K562 (cell line): ENCODE data around the gene ZNF521. TPM values are rescaled to one million over a fixed set of nuclear protein-coding genes. Genes with fewer than 3 reads are reported as not detected.
A peak's percentile ranks its signal among the peaks of the same experiment; 100 is the strongest.

ENCODE experiments used
- CEBPZ ChIP-seq: fragments of 150-350 bp; IDR thresholded peaks from 2 replicates; pipeline ENCODE4 v1.6.1; 2014; ENCODE audit warnings: low read depth, mild to moderate bottlenecking, low read length, borderline replicate concordance
- ELK1 ChIP-seq: sonication (generic); formaldehyde crosslinking; IDR thresholded peaks from 2 replicates; pipeline ENCODE4 v1.8.1; 2022; ENCODE audit warnings: missing genetic modification reagents
- MCM3 ChIP-seq: fragments of 450-650 bp; IDR thresholded peaks from 2 replicates; pipeline ENCODE4 v1.6.1; 2016
- MEIS2 ChIP-seq: fragments of 450-650 bp; IDR thresholded peaks from 2 replicates; pipeline ENCODE4 v1.6.1; 2014; ENCODE audit warnings: mild to moderate bottlenecking; ENCODE audit not compliant: partially characterized antibody
- MIER1 ChIP-seq: fragments of 450-650 bp; IDR thresholded peaks from 2 replicates; pipeline ENCODE4 v1.6.1; 2016; ENCODE audit warnings: antibody characterized with exemption, mild to moderate bottlenecking, low read depth
- NFXL1 ChIP-seq: fragments of 450-650 bp; formaldehyde crosslinking; IDR thresholded peaks from 2 replicates; pipeline ENCODE4 v1.4.0; 2021; ENCODE audit warnings: mild to moderate bottlenecking
- NR3C1 ChIP-seq: sonication (generic); formaldehyde crosslinking; IDR thresholded peaks from 2 replicates; pipeline ENCODE4 v1.8.1; 2022; ENCODE audit warnings: missing genetic modification reagents
- PHTF2 ChIP-seq: fragments of 250-450 bp; sonication (Bioruptor Pico); IDR thresholded peaks from 2 replicates; pipeline ENCODE4 v1.5.0; 2021; ENCODE audit warnings: mild to moderate bottlenecking
- PKNOX1 ChIP-seq: fragments of 450-650 bp; IDR thresholded peaks from 2 replicates; pipeline ENCODE4 v1.6.1; 2016
- RAD21 ChIP-seq, 2 experiments: fragments of 250-450 bp in 1 of 2; fragments of 450-650 bp in 1 of 2; sonication (Bioruptor Pico) in 1 of 2; formaldehyde crosslinking in 1 of 2; IDR thresholded peaks in 1 of 2; conservative IDR thresholded peaks in 1 of 2; 2 replicates each; pipeline versions ENCODE4 v1.4.0 to v1.8.0; 2020 to 2022; ENCODE audit warnings: mild to moderate bottlenecking in 2 of 2, moderate library complexity in 1 of 2
- RB1 ChIP-seq: fragments of 450-650 bp; IDR thresholded peaks from 2 replicates; pipeline ENCODE4 v1.6.1; 2017; ENCODE audit warnings: low read depth, mild to moderate bottlenecking
- RNF219 ChIP-seq: fragments of 250-450 bp; sonication (Bioruptor Pico); IDR thresholded peaks from 2 replicates; pipeline ENCODE4 v1.5.0; 2022; ENCODE audit warnings: mild to moderate bottlenecking
- SMC3 ChIP-seq: conservative IDR thresholded peaks from 2 replicates; pipeline ENCODE4 v1.6.1; 2011; ENCODE audit warnings: low read depth, low read length, improper control_type of control experiment; ENCODE audit not compliant: insufficient read depth
- U2AF1 ChIP-seq: fragments of 200-400 bp; formaldehyde crosslinking; optimal IDR thresholded peaks from 2 replicates; pipeline ENCODE3; 2017; ENCODE audit warnings: mild to moderate bottlenecking, low read depth, low read length, moderate library complexity
- WHSC1 ChIP-seq: IDR thresholded peaks from one replicate; pipeline ENCODE4 v1.6.1; 2012; ENCODE audit warnings: low read length, control low read depth, inconsistent platforms
- ZC3H11A ChIP-seq: IDR thresholded peaks from 2 replicates; pipeline ENCODE4 v1.6.1; 2012; ENCODE audit warnings: low read depth, low read length, improper control_type of control experiment
- ZNF740 ChIP-seq, 3 experiments: fragments of 200-800 bp in 1 of 3; sonication (Bioruptor generic) in 1 of 3; sonication (generic) in 1 of 3; formaldehyde crosslinking in 1 of 3; IDR thresholded peaks; 2 replicates each; pipeline versions ENCODE4 v1.6.1 to v1.8.0; 2016 to 2022; ENCODE audit warnings: mild to moderate bottlenecking in 2 of 3, missing compliant biosample characterization in 2 of 3, missing genetic modification characterization in 2 of 3, missing genetic modification reagents in 1 of 3
- polyA plus RNA-seq, 8 experiments: library from polyadenylated mRNA; depleted of rRNA in 4 of 8; stranded (reverse) in 5 of 8; unstranded in 3 of 8; fragments of >200 nt; fragmentation: Nextera tagmentation in 2 of 8; fragmentation: Illumina TruSeq in 1 of 8; extraction: Ambion mirVana in 2 of 8; extraction: Trizol in 1 of 8; gene quantifications; 2 replicates each; pipeline versions ENCODE4 v1.2.1 to v1.2.3, GENCODE V29; 2011 to 2014; ENCODE audit warnings: inconsistent platforms in 1 of 8, missing spikeins in 1 of 8
- total RNA-seq, 7 experiments: library from RNA; depleted of rRNA in 6 of 7; stranded (reverse); fragments of >200 nt in 6 of 7; fragmentation: Illumina TruSeq in 2 of 7; extraction: Trizol in 2 of 7; gene quantifications; 2 replicates each; pipeline versions ENCODE4 v1.2.1 to v1.2.3, GENCODE V29; 2011 to 2021; ENCODE audit warnings: low replicate concordance in 1 of 7

The ZNF521 gene
- total and polyA plus RNA-seq, 9 of the 15 experiments (the other 6 are each of a cell fraction or from before 2014, with no cell fraction given), result 1.2 to 5.8 (median 1.6) TPM

- TF ChIP-seq ZNF740 (CRISPR knock-in tag; IDR thresholded peaks at IDR 0.05) (no peak), ZNF740 (tag; IDR thresholded peaks at IDR 0.05) (no peak), RB1 (peak; percentile 78; the same call in 1 of the 2 replicates), ELK1 (CRISPR knock-in tag) (no peak), RNF219 (no peak), MCM3 (no peak), PHTF2 (CRISPR knock-in tag) (no peak), MEIS2 (peak; percentile 50), SMC3 (no peak), CEBPZ (no peak), MIER1 (no peak), NR3C1 (CRISPR knock-in tag) (no peak), U2AF1 (no peak), WHSC1 (no peak), RAD21 (CRISPR knock-in tag; conservative IDR thresholded peaks at IDR 0.05 in 1 of 2, IDR thresholded peaks at IDR 0.05 in 1 of 2) (no peak), PKNOX1 (peak; percentile 24; the same call in 1 of the 2 replicates), ZC3H11A (no peak), NFXL1 (CRISPR knock-in tag) (no peak)
Measured at GRCh38 chr18:25351777-25352628, at the start of gene ZNF521 (continued).
